Nephron progenitor cell (in vitro differentiated cells): ENCODE measurements around the gene CHEK1.

Experiments used
- DNase-seq: peaks from one replicate; pipeline ENCODE4 v3.0.0; 2021
- H3K27ac Mint-ChIP-seq: 2 replicates; pipeline ENCODE4 v1.8.0; 2021; ENCODE audit warnings: mild to moderate bottlenecking, moderate library complexity, mixed read lengths
- H3K27me3 Mint-ChIP-seq: 2 replicates; pipeline ENCODE4 v1.8.0; 2021; ENCODE audit warnings: mild to moderate bottlenecking, low read depth, mixed read lengths; ENCODE audit not compliant: poor library complexity
- H3K36me3 Mint-ChIP-seq: 2 replicates; pipeline ENCODE4 v1.8.0; 2021; ENCODE audit warnings: low read depth, mixed read lengths
- H3K4me1 Mint-ChIP-seq: 2 replicates; pipeline ENCODE4 v1.8.0; 2021; ENCODE audit warnings: mixed read lengths
- H3K4me3 Mint-ChIP-seq: 2 replicates; pipeline ENCODE4 v1.8.0; 2021; ENCODE audit warnings: mild to moderate bottlenecking, moderate library complexity, mixed read lengths
- H3K9me3 Mint-ChIP-seq: 2 replicates; pipeline ENCODE4 v1.8.0; 2021; ENCODE audit warnings: mild to moderate bottlenecking, moderate library complexity, mixed read lengths
- CTCF ChIP-seq: fragments of 200-600 bp; sonication (generic); IDR thresholded peaks from 2 replicates; pipeline ENCODE4 v1.5.0; 2021; ENCODE audit warnings: antibody characterized with exemption

Gene CHEK1

GRCh38 chr11:125663910-125664309, 38.9 kb downstream of the CHEK1 start:
- peaks cover 88% of the 10 kb centered on the region for H3K36me3 Mint-ChIP-seq
- DNase-seq = no peak
- no peaks in the 10 kb centered on the region for H3K27me3 Mint-ChIP-seq
- no peak for TF ChIP-seq CTCF
- no peak overlapping the region for H3K4me3 Mint-ChIP-seq
- no peak overlapping the region for H3K27ac Mint-ChIP-seq
- no peaks in the 10 kb centered on the region for H3K4me1 Mint-ChIP-seq
- peaks cover 53% of the 10 kb centered on the region for H3K9me3 Mint-ChIP-seq

GRCh38 chr11:125667151-125667550, 42.2 kb downstream of the CHEK1 start:
- Mint-ChIP-seq H3K36me3 (peaks cover 82% of the 10 kb centered on the region), H3K9me3 (peaks cover 53% of the 10 kb centered on the region), H3K27me3 (no peaks in the 10 kb centered on the region), H3K4me3 (no peak overlapping the region), H3K27ac (no peak overlapping the region), H3K4me1 (no peaks in the 10 kb centered on the region)
- DNase-seq = no peak
- TF ChIP-seq CTCF = no peak

- H3K4me3 Mint-ChIP-seq = no peak overlapping the region
- no peak for TF ChIP-seq CTCF
- peaks cover 28% of the 10 kb centered on the region for H3K9me3 Mint-ChIP-seq
- H3K27ac Mint-ChIP-seq = no peak overlapping the region
- no peaks in the 10 kb centered on the region for H3K27me3 Mint-ChIP-seq
- peaks cover 52% of the 10 kb centered on the region for H3K36me3 Mint-ChIP-seq
- DNase-seq = no peak
- no peaks in the 10 kb centered on the region for H3K4me1 Mint-ChIP-seq
Measured at GRCh38 chr11:125670172-125670571, 45.2 kb downstream of the CHEK1 start.

- Mint-ChIP-seq H3K27ac (no peak overlapping the region), H3K9me3 (peaks cover 15% of the 10 kb centered on the region), H3K4me3 (no peak overlapping the region), H3K27me3 (no peaks in the 10 kb centered on the region), H3K36me3 (peaks cover 43% of the 10 kb centered on the region), H3K4me1 (no peaks in the 10 kb centered on the region)
- no peak for TF ChIP-seq CTCF
- DNase-seq = no peak
Measured at GRCh38 chr11:125671561-125671960, 46.6 kb downstream of the CHEK1 start.

GRCh38 chr11:125674210-125674609, 49.2 kb downstream of the CHEK1 start:
- TF ChIP-seq CTCF = no peak
- no peak overlapping the region for H3K4me3 Mint-ChIP-seq
- peaks cover 41% of the 10 kb centered on the region for H3K36me3 Mint-ChIP-seq
- no peaks in the 10 kb centered on the region for H3K27me3 Mint-ChIP-seq
- no peak overlapping the region for H3K27ac Mint-ChIP-seq
- no peaks in the 10 kb centered on the region for H3K9me3 Mint-ChIP-seq
- DNase-seq = no peak
- H3K4me1 Mint-ChIP-seq = no peaks in the 10 kb centered on the region

- TF ChIP-seq CTCF = no peak
Measured at GRCh38 chr11:125675196-125675595, 50.2 kb downstream of the CHEK1 start.

More at GRCh38 chr11:125675196-125675595, 50.2 kb downstream of the CHEK1 start:
- H3K27me3 Mint-ChIP-seq = no peaks in the 10 kb centered on the region
- no peak overlapping the region for H3K27ac Mint-ChIP-seq
- H3K36me3 Mint-ChIP-seq = peaks cover 41% of the 10 kb centered on the region
- H3K4me1 Mint-ChIP-seq = no peaks in the 10 kb centered on the region
- no peaks in the 10 kb centered on the region for H3K9me3 Mint-ChIP-seq
- H3K4me3 Mint-ChIP-seq = no peak overlapping the region
- DNase-seq = no peak
